ENCODE data around the gene CD163L1.

CD163L1 gene

DNA sequence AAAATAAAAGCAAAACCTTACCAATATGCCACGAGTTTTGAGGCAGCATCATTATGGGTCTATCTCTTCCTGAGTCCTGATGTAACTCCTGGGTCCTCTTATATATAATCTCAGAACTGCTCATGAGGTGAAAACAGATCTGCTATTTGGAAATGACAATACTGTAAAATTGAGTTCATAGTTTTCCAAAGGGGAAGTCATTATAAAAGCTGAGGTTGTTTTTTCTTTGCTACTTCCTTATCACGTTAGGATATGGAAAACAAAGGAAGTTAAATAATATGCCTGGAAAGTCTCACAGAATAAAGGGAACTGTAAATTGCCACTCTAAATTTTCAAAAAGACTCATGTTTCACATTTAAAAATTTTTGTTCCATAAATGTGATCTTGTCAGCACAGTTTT is at the start of gene CD163L1:
Gene CD163L1 (minus strand): TSS at position 78 of the 400 bp plus-strand sequence. CDS start 26 bp downstream, at position 52.
- H3K4me1 ChIP-seq (ENCODE audit: low read length), result no peaks in the 10 kb centered on the region
- H3K27ac ChIP-seq (ENCODE audit: low read length), result no peak within 1 kb of the TSS
- TF ChIP-seq EZH2 (optimal IDR thresholded peaks at IDR 0.05; ENCODE audit: low read depth, low read length) (no peak), EZH2phosphoT487 (IDR thresholded peaks at IDR 0.05; ENCODE audit: low read length) (no peak)
- TF ChIP-seq, protein P1, sequence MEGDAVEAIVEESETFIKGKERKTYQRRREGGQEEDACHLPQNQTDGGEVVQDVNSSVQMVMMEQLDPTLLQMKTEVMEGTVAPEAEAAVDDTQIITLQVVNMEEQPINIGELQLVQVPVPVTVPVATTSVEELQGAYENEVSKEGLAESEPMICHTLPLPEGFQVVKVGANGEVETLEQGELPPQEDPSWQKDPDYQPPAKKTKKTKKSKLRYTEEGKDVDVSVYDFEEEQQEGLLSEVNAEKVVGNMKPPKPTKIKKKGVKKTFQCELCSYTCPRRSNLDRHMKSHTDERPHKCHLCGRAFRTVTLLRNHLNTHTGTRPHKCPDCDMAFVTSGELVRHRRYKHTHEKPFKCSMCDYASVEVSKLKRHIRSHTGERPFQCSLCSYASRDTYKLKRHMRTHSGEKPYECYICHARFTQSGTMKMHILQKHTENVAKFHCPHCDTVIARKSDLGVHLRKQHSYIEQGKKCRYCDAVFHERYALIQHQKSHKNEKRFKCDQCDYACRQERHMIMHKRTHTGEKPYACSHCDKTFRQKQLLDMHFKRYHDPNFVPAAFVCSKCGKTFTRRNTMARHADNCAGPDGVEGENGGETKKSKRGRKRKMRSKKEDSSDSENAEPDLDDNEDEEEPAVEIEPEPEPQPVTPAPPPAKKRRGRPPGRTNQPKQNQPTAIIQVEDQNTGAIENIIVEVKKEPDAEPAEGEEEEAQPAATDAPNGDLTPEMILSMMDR (IDR thresholded peaks at IDR 0.05; ENCODE audit: low read length), result no peak
- no peaks in the 10 kb centered on the region for H3F3A ChIP-seq (ENCODE audit: insufficient read depth, low read length)
- DNase-seq, result no peak
- no peaks in the 10 kb centered on the region for H3K79me2 ChIP-seq (ENCODE audit: low read length)
- H3K27me3 ChIP-seq (replicated peaks; ENCODE audit: insufficient read depth, low read length), result no peaks in the 10 kb centered on the region
- H3K9me2 ChIP-seq (replicated peaks; ENCODE audit: insufficient read depth, low read length), result no peaks in the 10 kb centered on the region
- no peak within 1 kb of the TSS for H3K4me2 ChIP-seq (ENCODE audit: low read depth, low read length)
- H3K9ac ChIP-seq (ENCODE audit: low read length), result no peak within 1 kb of the TSS
- no peaks in the 10 kb centered on the region for H3K36me3 ChIP-seq (replicated peaks; ENCODE audit: insufficient read depth, low read length)
- no peak within 1 kb of the TSS for H3K4me3 ChIP-seq (ENCODE audit: low read length)
- H3K9me3 ChIP-seq (replicated peaks; ENCODE audit: insufficient read depth, low read length), result no peaks in the 10 kb centered on the region
- no peak within 1 kb of the TSS for H2AFZ ChIP-seq (ENCODE audit: low read length)
- no peaks in the 10 kb centered on the region for H4K20me1 ChIP-seq (ENCODE audit: insufficient read depth, low read length)

DNA sequence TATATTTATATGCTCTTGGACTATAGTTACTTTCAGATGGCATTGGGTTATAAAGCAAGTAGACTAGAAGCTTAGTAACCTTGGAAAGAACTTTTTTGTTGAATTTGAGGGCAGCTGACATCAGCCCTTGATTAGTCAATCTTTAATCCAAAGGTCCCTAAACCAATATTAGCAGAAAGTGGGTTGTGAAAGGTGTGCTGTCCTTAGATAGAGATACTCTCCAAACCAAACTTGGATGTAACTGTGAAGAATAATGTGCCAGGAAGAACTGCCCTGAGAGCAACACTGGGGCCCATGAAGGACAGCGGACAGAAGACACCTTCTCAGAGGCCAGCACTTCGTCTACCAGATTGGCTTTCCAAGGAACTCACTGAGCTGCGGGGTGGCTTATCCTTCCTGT is 49.1 kb upstream of the CD163L1 start:
- TF ChIP-seq, protein P1 (IDR thresholded peaks at IDR 0.05; ENCODE audit: low read length), result no peak
- Histone ChIP-seq H2AFZ (ENCODE audit: low read length) (no peak overlapping the region), H3F3A (ENCODE audit: insufficient read depth, low read length) (no peaks in the 10 kb centered on the region), H3K9me2 (replicated peaks; ENCODE audit: insufficient read depth, low read length) (no peaks in the 10 kb centered on the region), H3K4me3 (ENCODE audit: low read length) (no peak overlapping the region), H3K9ac (ENCODE audit: low read length) (no peak overlapping the region), H3K4me1 (ENCODE audit: low read length) (no peaks in the 10 kb centered on the region), H3K4me2 (ENCODE audit: low read depth, low read length) (no peak overlapping the region), H3K36me3 (replicated peaks; ENCODE audit: insufficient read depth, low read length) (no peaks in the 10 kb centered on the region), H4K20me1 (ENCODE audit: insufficient read depth, low read length) (no peaks in the 10 kb centered on the region), H3K79me2 (ENCODE audit: low read length) (no peaks in the 10 kb centered on the region), H3K27ac (ENCODE audit: low read length) (no peak overlapping the region), H3K9me3 (replicated peaks; ENCODE audit: insufficient read depth, low read length) (no peaks in the 10 kb centered on the region), H3K27me3 (replicated peaks; ENCODE audit: insufficient read depth, low read length) (no peaks in the 10 kb centered on the region)
- no peak for DNase-seq

DNA sequence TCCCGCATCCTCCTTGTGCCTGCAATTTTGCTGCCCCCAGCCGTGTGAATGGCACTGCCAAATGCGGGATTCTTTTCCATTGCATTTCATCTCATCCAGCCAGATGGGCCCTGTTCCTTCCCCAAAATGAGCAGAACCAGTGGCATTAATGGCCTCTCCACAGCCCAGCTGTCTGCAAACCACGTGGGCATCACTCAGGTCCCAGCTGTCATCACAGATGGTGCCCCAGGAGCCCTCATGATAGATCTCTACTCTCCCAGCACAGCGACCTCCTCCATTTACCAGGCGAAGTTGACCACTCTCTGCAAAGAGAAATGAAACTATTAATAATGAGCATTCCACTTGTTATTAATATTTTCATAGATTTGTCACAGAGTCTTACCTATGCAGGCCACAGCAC is 42.6 kb upstream of the CD163L1 start:
- Histone ChIP-seq H3K4me1 (ENCODE audit: low read length) (no peaks in the 10 kb centered on the region), H3K27me3 (replicated peaks; ENCODE audit: insufficient read depth, low read length) (no peaks in the 10 kb centered on the region), H4K20me1 (ENCODE audit: insufficient read depth, low read length) (no peaks in the 10 kb centered on the region), H3K79me2 (ENCODE audit: low read length) (no peaks in the 10 kb centered on the region), H3K9me3 (replicated peaks; ENCODE audit: insufficient read depth, low read length) (no peaks in the 10 kb centered on the region), H3K4me3 (ENCODE audit: low read length) (no peak overlapping the region), H3K4me2 (ENCODE audit: low read depth, low read length) (no peak overlapping the region), H2AFZ (ENCODE audit: low read length) (no peak overlapping the region), H3F3A (ENCODE audit: insufficient read depth, low read length) (no peaks in the 10 kb centered on the region), H3K36me3 (replicated peaks; ENCODE audit: insufficient read depth, low read length) (no peaks in the 10 kb centered on the region), H3K9ac (ENCODE audit: low read length) (no peak overlapping the region), H3K27ac (ENCODE audit: low read length) (no peak overlapping the region), H3K9me2 (replicated peaks; ENCODE audit: insufficient read depth, low read length) (no peaks in the 10 kb centered on the region)
- TF ChIP-seq EZH2 (optimal IDR thresholded peaks at IDR 0.05; ENCODE audit: low read depth, low read length) (no peak), EZH2phosphoT487 (IDR thresholded peaks at IDR 0.05; ENCODE audit: low read length) (no peak)
- TF ChIP-seq, protein P1 (IDR thresholded peaks at IDR 0.05; ENCODE audit: low read length), result no peak
- no peak for DNase-seq
